Spinal cord (tissue), 10 donors: ENCODE measurements around the gene COIL. TPM values are rescaled to one million over a fixed set of nuclear protein-coding genes. Genes with fewer than 3 reads are reported as not detected.
"Not testable (repeated sequence)": the region's sequence is repeated elsewhere in the genome, so short reads cannot be mapped to it uniquely, and the experiment has no call there.

ENCODE experiments used
- DNase-seq, 6 donors: peaks; one replicate each; pipeline versions ENCODE4 v3.0.0 to v3.0.0-alpha.2; 2013 to 2015; ENCODE audit warnings: low spot score in 6 of 6, low read depth in 4 of 6
- H3K27ac ChIP-seq: one replicate; pipeline ENCODE4 v1.5.1; 2013; ENCODE audit warnings: low read depth, low read length, control low read depth
- H3K27me3 ChIP-seq: one replicate; pipeline ENCODE4 v1.6.1; 2013; ENCODE audit warnings: low read length; ENCODE audit not compliant: control insufficient read depth, insufficient read depth
- H3K36me3 ChIP-seq: one replicate; pipeline ENCODE4 v1.6.1; 2013; ENCODE audit warnings: low read length; ENCODE audit not compliant: control insufficient read depth, insufficient read depth
- H3K4me1 ChIP-seq: one replicate; pipeline ENCODE4 v1.6.1; 2013; ENCODE audit warnings: low read length; ENCODE audit not compliant: control insufficient read depth, insufficient read depth
- H3K4me3 ChIP-seq: one replicate; pipeline ENCODE4 v1.5.1; 2013; ENCODE audit warnings: low read depth, low read length, control low read depth
- H3K9me3 ChIP-seq: one replicate; pipeline ENCODE4 v1.6.1; 2013; ENCODE audit warnings: low read length; ENCODE audit not compliant: control insufficient read depth, insufficient read depth
- WGBS: methylation state at CpG from one replicate; pipeline ENCODE4 v1.1.5; 2013; ENCODE audit warnings: missing lambda C conversion rate; ENCODE audit not compliant: insufficient coverage; 5-methylcytosine and 5-hydroxymethylcytosine counted together
- polyA plus RNA-seq, 2 donors: library from polyadenylated mRNA; unstranded; fragments of 120-200 nt; gene quantifications; one replicate each; pipeline ENCODE4 v1.2.1, GENCODE V29; 2013; ENCODE audit not compliant: insufficient read length in 2 of 2
- total RNA-seq, 2 donors: library from RNA; depleted of rRNA in 1 of 2; stranded (reverse); fragments of 120-200 nt in 1 of 2; fragments of >200 nt in 1 of 2; gene quantifications; one replicate each; pipeline versions ENCODE4 v1.2.3 to v1.2.4, GENCODE V29; 2013 to 2014
- donor health status: healthy.

Gene COIL
- total and polyA plus RNA-seq, 4 donors: 20.4 to 22.1 (median 21.2) TPM

GRCh38 chr17:56970974-56971373, 10.1 kb upstream of the COIL start:
- Histone ChIP-seq H3K27ac (no peak overlapping the region), H3K27me3 (no peaks in the 10 kb centered on the region), H3K36me3 (no peaks in the 10 kb centered on the region), H3K9me3 (no peaks in the 10 kb centered on the region), H3K4me1 (no peaks in the 10 kb centered on the region), H3K4me3 (no peak overlapping the region)
- no peak for DNase-seq
- WGBS: no CpG with 5 or more reads among the region's 1 CpG

GRCh38 chr17:56966338-56966737, 5.5 kb upstream of the COIL start:
- Histone ChIP-seq H3K9me3 (no peaks in the 10 kb centered on the region), H3K27ac (no peak overlapping the region), H3K4me1 (no peaks in the 10 kb centered on the region), H3K4me3 (no peak overlapping the region), H3K36me3 (no peaks in the 10 kb centered on the region), H3K27me3 (no peaks in the 10 kb centered on the region)
- DNase-seq: peak in 1 of 6 donors; percentile 67
- 68% methylated on average over 3 of the region's 5 CpGs for WGBS

GRCh38 chr17:56965681-56966080, 4.8 kb upstream of the COIL start:
- H3K27ac ChIP-seq, H3K4me3 ChIP-seq, DNase-seq, H3K4me1 ChIP-seq, H3K36me3 ChIP-seq, H3K9me3 ChIP-seq, H3K27me3 ChIP-seq: not testable (repeated sequence)
- WGBS: 93% methylated on average over 6 of the region's 6 CpGs

- H3K9me3 ChIP-seq, H3K36me3 ChIP-seq, DNase-seq, H3K4me1 ChIP-seq, H3K4me3 ChIP-seq, H3K27me3 ChIP-seq, H3K27ac ChIP-seq: not testable (repeated sequence)
- WGBS: 95% methylated on average over 5 of the region's 9 CpGs
Measured at GRCh38 chr17:56965241-56965640, 4.4 kb upstream of the COIL start.

GRCh38 chr17:56956992-56957391, 3.9 kb downstream of the COIL start:
- H3K36me3 ChIP-seq: peaks cover 7% of the 10 kb centered on the region
- H3K9me3 ChIP-seq: no peaks in the 10 kb centered on the region
- no peak for DNase-seq
- H3K27ac ChIP-seq: no peak overlapping the region
- WGBS: 96% methylated on average over 3 of the region's 5 CpGs
- H3K4me1 ChIP-seq: peaks cover 13% of the 10 kb centered on the region
- H3K4me3 ChIP-seq: no peak overlapping the region
- H3K27me3 ChIP-seq: no peaks in the 10 kb centered on the region

- WGBS: 86% methylated on average over 2 of the region's 3 CpGs
- Histone ChIP-seq H3K4me3 (no peak overlapping the region), H3K9me3 (no peaks in the 10 kb centered on the region), H3K27me3 (no peaks in the 10 kb centered on the region), H3K36me3 (peaks cover 20% of the 10 kb centered on the region), H3K27ac (no peak overlapping the region), H3K4me1 (no peaks in the 10 kb centered on the region)
- DNase-seq: no peak
Measured at GRCh38 chr17:56949595-56949994, 11.3 kb downstream of the COIL start.

GRCh38 chr17:56948491-56948890, 12.4 kb downstream of the COIL start:
- H3K4me3 ChIP-seq: no peak overlapping the region
- H3K36me3 ChIP-seq: peaks cover 30% of the 10 kb centered on the region
- no CpG with 5 or more reads among the region's 1 CpG for WGBS
- no peak for DNase-seq
- no peak overlapping the region for H3K27ac ChIP-seq
- no peaks in the 10 kb centered on the region for H3K4me1 ChIP-seq
- no peaks in the 10 kb centered on the region for H3K9me3 ChIP-seq
- H3K27me3 ChIP-seq: no peaks in the 10 kb centered on the region

GRCh38 chr17:56947741-56948140, 13.1 kb downstream of the COIL start:
- H3K4me1 ChIP-seq: no peaks in the 10 kb centered on the region
- no peaks in the 10 kb centered on the region for H3K9me3 ChIP-seq
- no CpG with 5 or more reads among the region's 1 CpG for whole genome bisulfite sequencing
- H3K4me3 ChIP-seq: no peak overlapping the region
- H3K36me3 ChIP-seq: peaks cover 31% of the 10 kb centered on the region
- no peak overlapping the region for H3K27ac ChIP-seq
- DNase-seq: no peak
- H3K27me3 ChIP-seq: no peaks in the 10 kb centered on the region

- Histone ChIP-seq H3K9me3 (no peaks in the 10 kb centered on the region), H3K27ac (no peak overlapping the region), H3K27me3 (no peaks in the 10 kb centered on the region), H3K4me1 (no peaks in the 10 kb centered on the region), H3K36me3 (peaks cover 36% of the 10 kb centered on the region), H3K4me3 (no peak overlapping the region)
- DNase-seq: peak in 1 of 6 donors; percentile 78
- WGBS: 100% methylated on average over 1 of the region's 3 CpGs
Measured at GRCh38 chr17:56945938-56946505, 14.8 kb downstream of the COIL start.

GRCh38 chr17:56943505-56944125, 17.2 kb downstream of the COIL start:
- no peak overlapping the region for H3K27ac ChIP-seq
- 97% methylated on average over 4 of the region's 10 CpGs for WGBS
- DNase-seq: no peak
- no peaks in the 10 kb centered on the region for H3K27me3 ChIP-seq
- H3K4me1 ChIP-seq: no peaks in the 10 kb centered on the region
- peaks cover 43% of the 10 kb centered on the region for H3K36me3 ChIP-seq
- no peaks in the 10 kb centered on the region for H3K9me3 ChIP-seq
- no peak overlapping the region for H3K4me3 ChIP-seq
